ENCODE data around the gene PCGF2.

PCGF2 gene

GRCh38 chr17:38716368-38717005 is 31.6 kb downstream of the PCGF2 start:
- ATAC-seq (replicated peaks; ENCODE audit: extremely low read depth, poor library complexity, severe bottlenecking) = no peak
- peaks cover 50% of the 10 kb centered on the region for H3K36me3 Mint-ChIP-seq (ENCODE audit: insufficient read depth)
- no peak overlapping the region for H3K4me3 Mint-ChIP-seq
- peaks cover 22% of the 10 kb centered on the region for H3K4me1 Mint-ChIP-seq
- H3K9me3 Mint-ChIP-seq = no peaks in the 10 kb centered on the region
- no peak overlapping the region for H3K27ac Mint-ChIP-seq (ENCODE audit: low read depth)
- H3K27me3 Mint-ChIP-seq = no peaks in the 10 kb centered on the region
- no peak for DNase-seq (ENCODE audit: low spot score in 2 of 2)

- no peak for ATAC-seq (replicated peaks; ENCODE audit: extremely low read depth, poor library complexity, severe bottlenecking)
- Mint-ChIP-seq H3K27me3 (no peaks in the 10 kb centered on the region), H3K9me3 (no peaks in the 10 kb centered on the region), H3K36me3 (ENCODE audit: insufficient read depth) (peaks cover 50% of the 10 kb centered on the region), H3K27ac (ENCODE audit: low read depth) (peak overlapping the region; percentile 64), H3K4me1 (peaks cover 26% of the 10 kb centered on the region), H3K4me3 (no peak overlapping the region)
- no peak for DNase-seq (ENCODE audit: low spot score in 2 of 2)
Measured at GRCh38 chr17:38715216-38715943, 32.8 kb downstream of the PCGF2 start.

- Mint-ChIP-seq H3K9me3 (no peaks in the 10 kb centered on the region), H3K36me3 (ENCODE audit: insufficient read depth) (peaks cover 61% of the 10 kb centered on the region), H3K27me3 (no peaks in the 10 kb centered on the region), H3K27ac (ENCODE audit: low read depth) (no peak overlapping the region), H3K4me1 (peaks cover 42% of the 10 kb centered on the region), H3K4me3 (no peak overlapping the region)
- DNase-seq (ENCODE audit: low spot score in 2 of 2) (no peak), ATAC-seq (replicated peaks; ENCODE audit: extremely low read depth, poor library complexity, severe bottlenecking) (no peak)
Measured at GRCh38 chr17:38713456-38714075, 34.6 kb downstream of the PCGF2 start.

GRCh38 chr17:38712593-38712992 is 35.5 kb downstream of the PCGF2 start:
- Mint-ChIP-seq H3K9me3 (no peaks in the 10 kb centered on the region), H3K27me3 (no peaks in the 10 kb centered on the region), H3K4me3 (no peak overlapping the region), H3K36me3 (ENCODE audit: insufficient read depth) (peaks cover 54% of the 10 kb centered on the region), H3K4me1 (peaks cover 47% of the 10 kb centered on the region), H3K27ac (ENCODE audit: low read depth) (no peak overlapping the region)
- ATAC-seq (replicated peaks; ENCODE audit: extremely low read depth, poor library complexity, severe bottlenecking) (no peak), DNase-seq (ENCODE audit: low spot score in 2 of 2) (no peak)

GRCh38 chr17:38711792-38712571 is 36.2 kb downstream of the PCGF2 start:
- H3K9me3 Mint-ChIP-seq = no peaks in the 10 kb centered on the region
- no peak for DNase-seq (ENCODE audit: low spot score in 2 of 2)
- H3K27ac Mint-ChIP-seq (ENCODE audit: low read depth) = no peak overlapping the region
- peaks cover 49% of the 10 kb centered on the region for H3K36me3 Mint-ChIP-seq (ENCODE audit: insufficient read depth)
- no peak for ATAC-seq (replicated peaks; ENCODE audit: extremely low read depth, poor library complexity, severe bottlenecking)
- peaks cover 51% of the 10 kb centered on the region for H3K4me1 Mint-ChIP-seq
- no peak overlapping the region for H3K4me3 Mint-ChIP-seq
- no peaks in the 10 kb centered on the region for H3K27me3 Mint-ChIP-seq

GRCh38 chr17:38710985-38711384 is 37.2 kb downstream of the PCGF2 start:
- Mint-ChIP-seq H3K27ac (ENCODE audit: low read depth) (no peak overlapping the region), H3K4me1 (peaks cover 61% of the 10 kb centered on the region), H3K9me3 (no peaks in the 10 kb centered on the region), H3K36me3 (ENCODE audit: insufficient read depth) (peaks cover 50% of the 10 kb centered on the region), H3K4me3 (no peak overlapping the region), H3K27me3 (no peaks in the 10 kb centered on the region)
- DNase-seq (ENCODE audit: low spot score in 2 of 2) = no peak
- no peak for ATAC-seq (replicated peaks; ENCODE audit: extremely low read depth, poor library complexity, severe bottlenecking)

- peak overlapping the region; percentile 87 for H3K27ac Mint-ChIP-seq (ENCODE audit: low read depth)
- peaks cover 64% of the 10 kb centered on the region for H3K4me1 Mint-ChIP-seq
- H3K36me3 Mint-ChIP-seq (ENCODE audit: insufficient read depth) = peaks cover 51% of the 10 kb centered on the region
- no peak for ATAC-seq (replicated peaks; ENCODE audit: extremely low read depth, poor library complexity, severe bottlenecking)
- H3K4me3 Mint-ChIP-seq = no peak overlapping the region
- no peak for DNase-seq (ENCODE audit: low spot score in 2 of 2)
- no peaks in the 10 kb centered on the region for H3K9me3 Mint-ChIP-seq
- no peaks in the 10 kb centered on the region for H3K27me3 Mint-ChIP-seq
Measured at GRCh38 chr17:38710604-38710962, 37.6 kb downstream of the PCGF2 start.

GRCh38 chr17:38709864-38710603 is 38.1 kb downstream of the PCGF2 start:
- Mint-ChIP-seq H3K4me3 (no peak overlapping the region), H3K27me3 (no peaks in the 10 kb centered on the region), H3K4me1 (peaks cover 64% of the 10 kb centered on the region), H3K36me3 (ENCODE audit: insufficient read depth) (peaks cover 48% of the 10 kb centered on the region), H3K27ac (ENCODE audit: low read depth) (peak overlapping the region; percentile 87), H3K9me3 (no peaks in the 10 kb centered on the region)
- DNase-seq (ENCODE audit: low spot score in 2 of 2) (no peak), ATAC-seq (replicated peaks; ENCODE audit: extremely low read depth, poor library complexity, severe bottlenecking) (no peak)

- no peak for ATAC-seq (replicated peaks; ENCODE audit: extremely low read depth, poor library complexity, severe bottlenecking)
- no peak overlapping the region for H3K4me3 Mint-ChIP-seq
Measured at GRCh38 chr17:38709104-38709820, 38.9 kb downstream of the PCGF2 start.

GRCh38 chr17:38707678-38708351 is 40.3 kb downstream of the PCGF2 start:
- peaks cover 77% of the 10 kb centered on the region for H3K4me1 Mint-ChIP-seq
- ATAC-seq (replicated peaks; ENCODE audit: extremely low read depth, poor library complexity, severe bottlenecking) (no peak), DNase-seq (ENCODE audit: low spot score in 2 of 2) (no peak)
- no peaks in the 10 kb centered on the region for H3K27me3 Mint-ChIP-seq
- peaks cover 41% of the 10 kb centered on the region for H3K36me3 Mint-ChIP-seq (ENCODE audit: insufficient read depth)
- H3K4me3 Mint-ChIP-seq = peak overlapping the region; percentile 95
- peak overlapping the region; percentile 29 for H3K27ac Mint-ChIP-seq (ENCODE audit: low read depth)
- no peaks in the 10 kb centered on the region for H3K9me3 Mint-ChIP-seq

More at GRCh38 chr17:38709104-38709820, 38.9 kb downstream of the PCGF2 start:
- no peak for DNase-seq (ENCODE audit: low spot score in 2 of 2)
- Mint-ChIP-seq H3K9me3 (no peaks in the 10 kb centered on the region), H3K27ac (ENCODE audit: low read depth) (peak overlapping the region; percentile 87), H3K27me3 (no peaks in the 10 kb centered on the region), H3K4me1 (peaks cover 64% of the 10 kb centered on the region), H3K36me3 (ENCODE audit: insufficient read depth) (peaks cover 48% of the 10 kb centered on the region)

- H3K36me3 Mint-ChIP-seq (ENCODE audit: insufficient read depth) = peaks cover 43% of the 10 kb centered on the region
- no peak for DNase-seq (ENCODE audit: low spot score in 2 of 2)
- peak overlapping the region; percentile 79 for H3K27ac Mint-ChIP-seq (ENCODE audit: low read depth)
- H3K4me1 Mint-ChIP-seq = peaks cover 76% of the 10 kb centered on the region
- H3K9me3 Mint-ChIP-seq = no peaks in the 10 kb centered on the region
- ATAC-seq (replicated peaks; ENCODE audit: extremely low read depth, poor library complexity, severe bottlenecking) = no peak
- H3K27me3 Mint-ChIP-seq = no peaks in the 10 kb centered on the region
- H3K4me3 Mint-ChIP-seq = peak overlapping the region; percentile 95
Measured at GRCh38 chr17:38706505-38707216, 41.5 kb downstream of the PCGF2 start.
